Endothelial cell of umbilical vein (primary cell): ENCODE measurements around the gene NTRK2. TPM values are rescaled to one million over a fixed set of nuclear protein-coding genes. Genes with fewer than 3 reads are reported as not detected.

Experiments used
- BruUV-seq: library from RNA; stranded (reverse); fragments of 400-500 nt; replicated peaks from 2 replicates; lab custom pipeline; 2021; lab: Mats Ljungman, UMichigan
- CTCF ChIA-PET: fragments of 300-600, 350-600 bp; sonication (Branson Sonifier 250); formaldehyde crosslinking; loops from one replicate; lab custom pipeline; 2021; ENCODE audit warnings: antibody characterized with exemption, inconsistent platforms; lab: Charles Lee
- POLR2A ChIA-PET: fragments of 300-600, 350-600 bp; sonication (Branson Sonifier 250); formaldehyde crosslinking; loops from one replicate; lab custom pipeline; 2021; ENCODE audit warnings: antibody characterized with exemption, inconsistent platforms; lab: Charles Lee
- DNase-seq: peaks from one replicate; pipeline ENCODE4 v3.0.0-alpha.2; 2011; ENCODE audit warnings: low read depth, low spot score
- FAIRE-seq: peaks from 2 replicates; lab custom pipeline; 2011; peaks lifted over from hg19 to GRCh38; lab: Jason Lieb, UNC
- H2AFZ ChIP-seq: 2 replicates; pipeline ENCODE4 v1.6.0; 2012; ENCODE audit warnings: low read depth, low read length, control low read depth, inconsistent platforms
- H3K27ac ChIP-seq: 2 replicates; pipeline ENCODE4 v1.5.1; 2011; ENCODE audit warnings: low read depth, mild to moderate bottlenecking, control low read depth, low read length, moderate library complexity; ENCODE audit not compliant: insufficient read depth
- H3K27me3 ChIP-seq, 2 experiments: 2 replicates each; pipeline versions ENCODE4 v1.6.0 to v1.6.1; 2011; ENCODE audit warnings: low read length in 2 of 2, mixed read lengths in 1 of 2; ENCODE audit not compliant: control insufficient read depth in 2 of 2, insufficient read depth in 2 of 2
- H3K36me3 ChIP-seq, 2 experiments: 2 replicates in 1 of 2; 3 replicates in 1 of 2; pipeline ENCODE4 v1.5.1; 2011; ENCODE audit warnings: low read length in 2 of 2, mild to moderate bottlenecking in 1 of 2, moderate library complexity in 1 of 2; ENCODE audit not compliant: control insufficient read depth in 2 of 2, insufficient read depth in 2 of 2; ENCODE audit errors: extremely low read depth in 1 of 2
- H3K4me1 ChIP-seq: 3 replicates; pipeline ENCODE4 v1.5.1; 2011; ENCODE audit warnings: mild to moderate bottlenecking, low read length; ENCODE audit not compliant: control insufficient read depth, insufficient read depth; ENCODE audit errors: extremely low read depth
- H3K4me2 ChIP-seq: 2 replicates; pipeline ENCODE4 v1.6.1; 2011; ENCODE audit warnings: low read length, control low read depth, mixed read lengths; ENCODE audit not compliant: insufficient read depth
- H3K4me3 ChIP-seq, 3 experiments: fragments of 200-600 bp in 1 of 3; sonication (generic), shearing (Covaris generic) in 1 of 3; replicated peaks in 1 of 3; 2 replicates each; pipeline ENCODE4 v1.5.1; 2011 to 2016; ENCODE audit warnings: control low read depth in 3 of 3, low read length in 3 of 3, mild to moderate bottlenecking in 2 of 3, inconsistent platforms in 1 of 3, low read depth in 1 of 3, moderate library complexity in 1 of 3; ENCODE audit not compliant: insufficient read depth in 1 of 3
- H3K79me2 ChIP-seq: 2 replicates; pipeline ENCODE4 v1.6.0; 2012; ENCODE audit warnings: low read length, inconsistent platforms; ENCODE audit not compliant: control insufficient read depth, insufficient read depth
- H3K9ac ChIP-seq: replicated peaks from 2 replicates; pipeline ENCODE3; 2011; ENCODE audit warnings: low read length, control low read depth; ENCODE audit not compliant: insufficient read depth; ENCODE audit errors: extremely low read depth
- H3K9me1 ChIP-seq: replicated peaks from 3 replicates; pipeline ENCODE4 v1.6.0; 2011; ENCODE audit warnings: mild to moderate bottlenecking, low read length; ENCODE audit not compliant: control insufficient read depth, insufficient read depth; ENCODE audit errors: extremely low read depth
- H3K9me3 ChIP-seq: replicated peaks from 2 replicates; pipeline ENCODE4 v1.5.1; 2012; ENCODE audit warnings: low read length, inconsistent platforms; ENCODE audit not compliant: control insufficient read depth, insufficient read depth
- H4K20me1 ChIP-seq: replicated peaks from 2 replicates; pipeline ENCODE3; 2011; ENCODE audit warnings: mild to moderate bottlenecking, low read length; ENCODE audit not compliant: control insufficient read depth, insufficient read depth; ENCODE audit errors: extremely low read depth
- CTCF ChIP-seq, 2 donors: IDR thresholded peaks; 1 replicate in 1 of 2; 2 replicates in 1 of 2; pipeline ENCODE4 v1.5.1; 2011; ENCODE audit warnings: low read length in 2 of 2, mild to moderate bottlenecking in 2 of 2, moderate library complexity in 2 of 2, control low read depth in 1 of 2, inconsistent platforms in 1 of 2, low read depth in 1 of 2; ENCODE audit not compliant: insufficient read depth in 1 of 2; ENCODE audit errors: extremely low read depth in 1 of 2
- EZH2 ChIP-seq: IDR thresholded peaks from 2 replicates; pipeline ENCODE4 v1.6.1; 2012; ENCODE audit warnings: borderline replicate concordance, low read depth, mild to moderate bottlenecking, moderate library complexity, low read length, inconsistent platforms; ENCODE audit not compliant: severe bottlenecking
- FOS ChIP-seq: IDR thresholded peaks from 2 replicates; pipeline ENCODE4 v1.6.1; 2011; ENCODE audit warnings: mild to moderate bottlenecking, low read length, moderate library complexity, borderline replicate concordance; ENCODE audit not compliant: insufficient read depth
- GATA2 ChIP-seq: IDR thresholded peaks from 2 replicates; pipeline ENCODE4 v1.7.0; 2011; ENCODE audit warnings: low read depth, mild to moderate bottlenecking, moderate library complexity, mixed read lengths, low read length; ENCODE audit not compliant: insufficient read length, insufficient read depth
- JUN ChIP-seq: IDR thresholded peaks from 2 replicates; pipeline ENCODE4 v1.6.1; 2011; ENCODE audit warnings: borderline replicate concordance, low read depth; ENCODE audit not compliant: insufficient read length, insufficient read depth
- MAX ChIP-seq: IDR thresholded peaks from 2 replicates; pipeline ENCODE4 v1.6.1; 2011; ENCODE audit not compliant: insufficient read depth, insufficient read length
- MYC ChIP-seq: IDR thresholded peaks from one replicate; pipeline ENCODE4 v1.6.1; 2011; ENCODE audit warnings: mild to moderate bottlenecking, low read depth, low read length
- POLR2A ChIP-seq: IDR thresholded peaks from 2 replicates; pipeline ENCODE4 v1.6.1; 2012; ENCODE audit warnings: low read depth, mild to moderate bottlenecking, control low read depth, low read length
- POLR2AphosphoS5 ChIP-seq: IDR thresholded peaks from 2 replicates; pipeline ENCODE4 v1.6.1; 2012; ENCODE audit warnings: low read depth, mild to moderate bottlenecking, control low read depth, low read length, moderate library complexity; ENCODE audit not compliant: insufficient read depth
- dilution Hi-C: fragments of 300-500 bp; cut with MboI; formaldehyde crosslinking; loops from one replicate; pipeline ENCODE4 v1.15.0; 2019; ENCODE audit warnings: low sequenced_read_pairs; ENCODE audit not compliant: extremely low pct_ligation_motif_present
- intact Hi-C: fragments of 100-400 bp; cut with micrococcal nuclease; formaldehyde crosslinking; loops from one replicate; pipeline ENCODE4 v1.10.0; 2022
- polyA plus RNA-seq, 4 experiments: library from polyadenylated mRNA; depleted of rRNA in 3 of 4; stranded (reverse) in 3 of 4; unstranded in 1 of 4; fragments of >200 nt; gene quantifications; 2 replicates each; pipeline versions ENCODE4 v1.2.1 to v1.2.3, GENCODE V29; 2011 to 2012; ENCODE audit warnings: missing spikeins in 1 of 4
- total RNA-seq: library from RNA; stranded (reverse); gene quantifications from 2 replicates; pipeline ENCODE4 v1.2.3, GENCODE V29; 2021

NTRK2 gene
- total and polyA plus RNA-seq, 2 donors (not counting 3 experiments of a cell fraction or from before 2014, with no cell fraction given): 0.01 to 0.13 TPM

GRCh38 chr9:84761137-84761808 lies 91.7 kb downstream of the NTRK2 start:
- BruUV-seq: no TSS peak
- no peaks in the 10 kb centered on the region for H3K4me1 ChIP-seq

More at GRCh38 chr9:84761137-84761808, 91.7 kb downstream of the NTRK2 start:
- no peak overlapping the region for H3K27ac ChIP-seq
- no peaks in the 10 kb centered on the region for H4K20me1 ChIP-seq
- no peaks in the 10 kb centered on the region for H3K9me1 ChIP-seq
- ChIA-PET POLR2A (no interaction called here), CTCF (no interaction called here)
- H3K4me3 ChIP-seq: no peak overlapping the region
- H3K9ac ChIP-seq: no peak overlapping the region
- H3K4me2 ChIP-seq: no peak overlapping the region
- FAIRE-seq (no peak), DNase-seq (no peak)
- no peaks in the 10 kb centered on the region for H3K36me3 ChIP-seq
- H2AFZ ChIP-seq: no peak overlapping the region
- intact Hi-C loops (no loop called here), dilution Hi-C loops (no loop called here)
- TF ChIP-seq POLR2AphosphoS5 (no peak), EZH2 (no peak), JUN (no peak), FOS (no peak), CTCF (IDR thresholded peaks at IDR 0.05; ENCODE audit: extremely low read depth in 1 of 2, insufficient read depth in 1 of 2, low read depth in 1 of 2, low read length in 2 of 2) (no peak), MAX (no peak), POLR2A (no peak), MYC (no peak), GATA2 (no peak)
- H3K27me3 ChIP-seq: no peaks in the 10 kb centered on the region
- no peaks in the 10 kb centered on the region for H3K9me3 ChIP-seq
- no peaks in the 10 kb centered on the region for H3K79me2 ChIP-seq
